ENCODE results near the gene CD177.
"Not testable (repeated sequence)": the region's sequence is repeated elsewhere in the genome, so short reads cannot be mapped to it uniquely, and the experiment has no call there.

Gene CD177

GRCh38 chr19:43318796-43319314, 34.6 kb upstream of the CD177 start:
- no peak overlapping the region for H3K27ac ChIP-seq (ENCODE audit: low read length)
- H3K4me1 ChIP-seq (ENCODE audit: low read length): no peaks in the 10 kb centered on the region
- no peak overlapping the region for H3K9ac ChIP-seq (ENCODE audit: low read length)
- no peaks in the 10 kb centered on the region for H3K9me3 ChIP-seq (replicated peaks; ENCODE audit: insufficient read depth, low read length)
- H2AFZ ChIP-seq (ENCODE audit: low read length): no peak overlapping the region
- no peaks in the 10 kb centered on the region for H3F3A ChIP-seq (ENCODE audit: insufficient read depth, low read length)
- no peaks in the 10 kb centered on the region for H3K36me3 ChIP-seq (replicated peaks; ENCODE audit: insufficient read depth, low read length)
- H3K4me2 ChIP-seq (ENCODE audit: low read depth, low read length): no peak overlapping the region
- H3K4me3 ChIP-seq (ENCODE audit: low read length): no peak overlapping the region
- H3K79me2 ChIP-seq (ENCODE audit: low read length): no peaks in the 10 kb centered on the region
- H3K9me2 ChIP-seq (replicated peaks; ENCODE audit: insufficient read depth, low read length): no peaks in the 10 kb centered on the region
- DNase-seq: no peak
- no peaks in the 10 kb centered on the region for H4K20me1 ChIP-seq (ENCODE audit: insufficient read depth, low read length)
- TF ChIP-seq EZH2phosphoT487 (IDR thresholded peaks at IDR 0.05; ENCODE audit: low read length) (no peak), EZH2 (optimal IDR thresholded peaks at IDR 0.05; ENCODE audit: low read depth, low read length) (no peak)
- TF ChIP-seq, protein P1, sequence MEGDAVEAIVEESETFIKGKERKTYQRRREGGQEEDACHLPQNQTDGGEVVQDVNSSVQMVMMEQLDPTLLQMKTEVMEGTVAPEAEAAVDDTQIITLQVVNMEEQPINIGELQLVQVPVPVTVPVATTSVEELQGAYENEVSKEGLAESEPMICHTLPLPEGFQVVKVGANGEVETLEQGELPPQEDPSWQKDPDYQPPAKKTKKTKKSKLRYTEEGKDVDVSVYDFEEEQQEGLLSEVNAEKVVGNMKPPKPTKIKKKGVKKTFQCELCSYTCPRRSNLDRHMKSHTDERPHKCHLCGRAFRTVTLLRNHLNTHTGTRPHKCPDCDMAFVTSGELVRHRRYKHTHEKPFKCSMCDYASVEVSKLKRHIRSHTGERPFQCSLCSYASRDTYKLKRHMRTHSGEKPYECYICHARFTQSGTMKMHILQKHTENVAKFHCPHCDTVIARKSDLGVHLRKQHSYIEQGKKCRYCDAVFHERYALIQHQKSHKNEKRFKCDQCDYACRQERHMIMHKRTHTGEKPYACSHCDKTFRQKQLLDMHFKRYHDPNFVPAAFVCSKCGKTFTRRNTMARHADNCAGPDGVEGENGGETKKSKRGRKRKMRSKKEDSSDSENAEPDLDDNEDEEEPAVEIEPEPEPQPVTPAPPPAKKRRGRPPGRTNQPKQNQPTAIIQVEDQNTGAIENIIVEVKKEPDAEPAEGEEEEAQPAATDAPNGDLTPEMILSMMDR (IDR thresholded peaks at IDR 0.05; ENCODE audit: low read length): no peak
- no peaks in the 10 kb centered on the region; the same call in 1 of the 2 replicates for H3K27me3 ChIP-seq (replicated peaks; ENCODE audit: insufficient read depth, low read length)

GRCh38 chr19:43320546-43320945, 32.9 kb upstream of the CD177 start:
- Histone ChIP-seq H3K4me3 (ENCODE audit: low read length) (no peak overlapping the region), H3K79me2 (ENCODE audit: low read length) (no peaks in the 10 kb centered on the region), H3K4me1 (ENCODE audit: low read length) (no peaks in the 10 kb centered on the region), H3K9ac (ENCODE audit: low read length) (no peak overlapping the region), H3K9me3 (replicated peaks; ENCODE audit: insufficient read depth, low read length) (no peaks in the 10 kb centered on the region), H4K20me1 (ENCODE audit: insufficient read depth, low read length) (no peaks in the 10 kb centered on the region), H3K4me2 (ENCODE audit: low read depth, low read length) (no peak overlapping the region), H3K27ac (ENCODE audit: low read length) (no peak overlapping the region), H3K27me3 (replicated peaks; ENCODE audit: insufficient read depth, low read length) (no peaks in the 10 kb centered on the region; the same call in 1 of the 2 replicates), H2AFZ (ENCODE audit: low read length) (no peak overlapping the region), H3K36me3 (replicated peaks; ENCODE audit: insufficient read depth, low read length) (no peaks in the 10 kb centered on the region), H3F3A (ENCODE audit: insufficient read depth, low read length) (no peaks in the 10 kb centered on the region), H3K9me2 (replicated peaks; ENCODE audit: insufficient read depth, low read length) (no peaks in the 10 kb centered on the region)
- no peak for DNase-seq
- TF ChIP-seq EZH2 (optimal IDR thresholded peaks at IDR 0.05; ENCODE audit: low read depth, low read length): no peak
- TF ChIP-seq EZH2phosphoT487 (IDR thresholded peaks at IDR 0.05; ENCODE audit: low read length): no peak
- TF ChIP-seq, protein P1 (IDR thresholded peaks at IDR 0.05; ENCODE audit: low read length): no peak

- H3F3A ChIP-seq (ENCODE audit: insufficient read depth, low read length); H3K4me1 ChIP-seq (ENCODE audit: low read length); H3K27me3 ChIP-seq (replicated peaks; ENCODE audit: insufficient read depth, low read length); DNase-seq; H3K4me2 ChIP-seq (ENCODE audit: low read depth, low read length); H3K9ac ChIP-seq (ENCODE audit: low read length); H3K9me3 ChIP-seq (replicated peaks; ENCODE audit: insufficient read depth, low read length); H3K79me2 ChIP-seq (ENCODE audit: low read length); H3K9me2 ChIP-seq (replicated peaks; ENCODE audit: insufficient read depth, low read length); H2AFZ ChIP-seq (ENCODE audit: low read length); H3K27ac ChIP-seq (ENCODE audit: low read length); H4K20me1 ChIP-seq (ENCODE audit: insufficient read depth, low read length); H3K4me3 ChIP-seq (ENCODE audit: low read length); H3K36me3 ChIP-seq (replicated peaks; ENCODE audit: insufficient read depth, low read length): not testable (repeated sequence)
Measured at GRCh38 chr19:43326761-43327160, 26.7 kb upstream of the CD177 start.

DNA sequence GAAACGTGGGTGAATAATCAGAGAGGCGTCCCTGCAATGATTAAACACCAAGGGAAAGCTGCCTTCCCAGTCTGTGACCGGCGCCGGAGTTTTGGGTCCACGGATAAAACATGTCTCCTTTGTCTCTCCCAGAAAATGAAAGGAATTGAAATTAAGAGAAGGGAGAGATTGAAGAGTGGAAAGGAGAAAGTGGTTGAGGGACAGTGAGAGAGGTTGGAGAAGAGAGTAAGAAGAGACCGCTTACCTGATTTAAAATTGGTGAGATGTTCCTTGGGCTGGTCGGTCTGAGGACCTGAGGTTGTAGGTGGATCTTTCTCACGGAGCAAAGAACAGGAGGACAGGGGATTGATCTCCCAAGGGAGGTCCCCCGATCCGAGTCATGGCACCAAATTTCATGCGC, 24.9 kb upstream of the CD177 start:
- not testable (repeated sequence) for H3K27me3 ChIP-seq (replicated peaks; ENCODE audit: insufficient read depth, low read length); H3F3A ChIP-seq (ENCODE audit: insufficient read depth, low read length); DNase-seq; H3K9me2 ChIP-seq (replicated peaks; ENCODE audit: insufficient read depth, low read length); H3K79me2 ChIP-seq (ENCODE audit: low read length); H3K27ac ChIP-seq (ENCODE audit: low read length); H3K4me3 ChIP-seq (ENCODE audit: low read length); H3K4me1 ChIP-seq (ENCODE audit: low read length); H3K9me3 ChIP-seq (replicated peaks; ENCODE audit: insufficient read depth, low read length); H3K36me3 ChIP-seq (replicated peaks; ENCODE audit: insufficient read depth, low read length); H3K4me2 ChIP-seq (ENCODE audit: low read depth, low read length); H2AFZ ChIP-seq (ENCODE audit: low read length); H4K20me1 ChIP-seq (ENCODE audit: insufficient read depth, low read length); H3K9ac ChIP-seq (ENCODE audit: low read length)

GRCh38 chr19:43329049-43329448, 24.4 kb upstream of the CD177 start:
- not testable (repeated sequence) for H2AFZ ChIP-seq (ENCODE audit: low read length); H4K20me1 ChIP-seq (ENCODE audit: insufficient read depth, low read length); H3F3A ChIP-seq (ENCODE audit: insufficient read depth, low read length); DNase-seq; H3K27ac ChIP-seq (ENCODE audit: low read length); H3K4me2 ChIP-seq (ENCODE audit: low read depth, low read length); H3K27me3 ChIP-seq (replicated peaks; ENCODE audit: insufficient read depth, low read length); H3K4me1 ChIP-seq (ENCODE audit: low read length); H3K79me2 ChIP-seq (ENCODE audit: low read length); H3K36me3 ChIP-seq (replicated peaks; ENCODE audit: insufficient read depth, low read length); H3K4me3 ChIP-seq (ENCODE audit: low read length); H3K9me3 ChIP-seq (replicated peaks; ENCODE audit: insufficient read depth, low read length); H3K9me2 ChIP-seq (replicated peaks; ENCODE audit: insufficient read depth, low read length); H3K9ac ChIP-seq (ENCODE audit: low read length)

All from MM.1S (cell line).